Measurements from ENCODE around the gene MYLK4.

- TF ChIP-seq, protein P1, sequence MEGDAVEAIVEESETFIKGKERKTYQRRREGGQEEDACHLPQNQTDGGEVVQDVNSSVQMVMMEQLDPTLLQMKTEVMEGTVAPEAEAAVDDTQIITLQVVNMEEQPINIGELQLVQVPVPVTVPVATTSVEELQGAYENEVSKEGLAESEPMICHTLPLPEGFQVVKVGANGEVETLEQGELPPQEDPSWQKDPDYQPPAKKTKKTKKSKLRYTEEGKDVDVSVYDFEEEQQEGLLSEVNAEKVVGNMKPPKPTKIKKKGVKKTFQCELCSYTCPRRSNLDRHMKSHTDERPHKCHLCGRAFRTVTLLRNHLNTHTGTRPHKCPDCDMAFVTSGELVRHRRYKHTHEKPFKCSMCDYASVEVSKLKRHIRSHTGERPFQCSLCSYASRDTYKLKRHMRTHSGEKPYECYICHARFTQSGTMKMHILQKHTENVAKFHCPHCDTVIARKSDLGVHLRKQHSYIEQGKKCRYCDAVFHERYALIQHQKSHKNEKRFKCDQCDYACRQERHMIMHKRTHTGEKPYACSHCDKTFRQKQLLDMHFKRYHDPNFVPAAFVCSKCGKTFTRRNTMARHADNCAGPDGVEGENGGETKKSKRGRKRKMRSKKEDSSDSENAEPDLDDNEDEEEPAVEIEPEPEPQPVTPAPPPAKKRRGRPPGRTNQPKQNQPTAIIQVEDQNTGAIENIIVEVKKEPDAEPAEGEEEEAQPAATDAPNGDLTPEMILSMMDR (conservative IDR thresholded peaks at IDR 0.05 in 1 of 2, IDR thresholded peaks at IDR 0.05 in 1 of 2; ENCODE audit: low read depth in 1 of 2, low read length in 2 of 2), result no peak
- no peak for TF ChIP-seq EZH2 (IDR thresholded peaks at IDR 0.05; ENCODE audit: low read length, missing control alignments)
Observed at GRCh38 chr6:2782825-2783187, 32.1 kb upstream of the MYLK4 start.
